H9 (cell line): ENCODE measurements around the gene AAMP. TPM values are rescaled to one million over a fixed set of nuclear protein-coding genes. Genes with fewer than 3 reads are reported as not detected.

ENCODE experiments used
- DNase-seq: peaks from one replicate; pipeline ENCODE4 v3.0.0-alpha.2; 2017
- H2AFZ ChIP-seq: one replicate; pipeline ENCODE4 v1.6.1; 2013; ENCODE audit warnings: mild to moderate bottlenecking, low read length, control low read depth, moderate library complexity
- H2AK5ac ChIP-seq: 2 replicates; pipeline ENCODE4 v1.6.1; 2013; ENCODE audit warnings: low read length, control low read depth, mixed read lengths; ENCODE audit not compliant: insufficient read length
- H2BK120ac ChIP-seq: one replicate; pipeline ENCODE4 v1.6.1; 2013; ENCODE audit warnings: low read depth, mild to moderate bottlenecking, low read length, control low read depth, inconsistent platforms; ENCODE audit not compliant: poor library complexity, severe bottlenecking
- H2BK12ac ChIP-seq: 2 replicates; pipeline ENCODE4 v1.6.1; 2013; ENCODE audit warnings: low read length, control low read depth, mixed read lengths, low read depth; ENCODE audit not compliant: insufficient read length
- H2BK15ac ChIP-seq: 2 replicates; pipeline ENCODE4 v1.6.1; 2013; ENCODE audit warnings: low read depth, low read length, control low read depth
- H2BK20ac ChIP-seq: one replicate; pipeline ENCODE4 v1.6.1; 2013; ENCODE audit warnings: low read depth, mild to moderate bottlenecking, low read length, control low read depth, inconsistent platforms; ENCODE audit not compliant: poor library complexity, severe bottlenecking
- H2BK5ac ChIP-seq: 2 replicates; pipeline ENCODE4 v1.6.1; 2013; ENCODE audit warnings: low read length, control low read depth, mixed read lengths; ENCODE audit not compliant: insufficient read length
- H3K14ac ChIP-seq: 2 replicates; pipeline ENCODE4 v1.6.1; 2013; ENCODE audit warnings: low read length, control low read depth; ENCODE audit not compliant: insufficient read depth
- H3K18ac ChIP-seq: 2 replicates; pipeline ENCODE4 v1.6.1; 2013; ENCODE audit warnings: low read depth, mild to moderate bottlenecking, mixed read lengths, low read length, control low read depth; ENCODE audit not compliant: insufficient read length
- H3K23ac ChIP-seq: 2 replicates; pipeline ENCODE4 v1.6.1; 2013; ENCODE audit warnings: low read length, control low read depth, mixed read lengths, low read depth; ENCODE audit not compliant: insufficient read length
- H3K23me2 ChIP-seq: 2 replicates; pipeline ENCODE4 v1.6.1; 2013; ENCODE audit warnings: low read depth, mild to moderate bottlenecking, mixed read lengths, low read length, control low read depth; ENCODE audit not compliant: insufficient read length, poor library complexity, severe bottlenecking
- H3K27ac ChIP-seq: 2 replicates; pipeline ENCODE4 v1.5.1; 2013; ENCODE audit warnings: low read length, control low read depth, mixed read lengths, low read depth; ENCODE audit not compliant: insufficient read length
- H3K27me3 ChIP-seq: 2 replicates; pipeline ENCODE4 v1.6.1; 2013; ENCODE audit warnings: low read length, control low read depth, inconsistent platforms; ENCODE audit not compliant: insufficient read depth
- H3K4ac ChIP-seq: 2 replicates; pipeline ENCODE4 v1.6.1; 2013; ENCODE audit warnings: low read depth, mild to moderate bottlenecking, control low read depth, inconsistent platforms, low read length, moderate library complexity
- H3K4me1 ChIP-seq: 2 replicates; pipeline ENCODE4 v1.6.1; 2013; ENCODE audit warnings: low read length, control low read depth, inconsistent platforms; ENCODE audit not compliant: insufficient read depth
- H3K4me2 ChIP-seq: 2 replicates; pipeline ENCODE4 v1.6.1; 2013; ENCODE audit warnings: low read length, control low read depth, mixed read lengths; ENCODE audit not compliant: insufficient read length, insufficient read depth
- H3K56ac ChIP-seq: 2 replicates; pipeline ENCODE4 v1.6.1; 2013; ENCODE audit warnings: low read depth, mild to moderate bottlenecking, mixed read lengths, low read length, control low read depth; ENCODE audit not compliant: insufficient read length
- H3K79me1 ChIP-seq: 2 replicates; pipeline ENCODE4 v1.6.1; 2013; ENCODE audit warnings: low read depth, mild to moderate bottlenecking, moderate library complexity, low read length, control low read depth, inconsistent platforms; ENCODE audit not compliant: insufficient read depth, poor library complexity, severe bottlenecking
- H3K79me2 ChIP-seq: 2 replicates; pipeline ENCODE4 v1.6.1; 2013; ENCODE audit warnings: low read length, control low read depth, inconsistent platforms; ENCODE audit not compliant: insufficient read depth
- H3K9ac ChIP-seq: 2 replicates; pipeline ENCODE4 v1.6.1; 2013; ENCODE audit warnings: low read length, control low read depth, mixed read lengths; ENCODE audit not compliant: insufficient read length; ENCODE audit errors: extremely low read depth
- H3K9me3 ChIP-seq: one replicate; pipeline ENCODE4 v1.6.1; 2013; ENCODE audit warnings: low read depth, low read length, inconsistent platforms; ENCODE audit not compliant: control insufficient read depth
- H3T11ph ChIP-seq: one replicate; pipeline ENCODE4 v1.6.1; 2013; ENCODE audit warnings: mild to moderate bottlenecking, low read length, control low read depth, inconsistent platforms
- H4K20me1 ChIP-seq: one replicate; pipeline ENCODE4 v1.6.1; 2013; ENCODE audit not compliant: control insufficient read depth, insufficient read length, insufficient read depth
- H4K5ac ChIP-seq: 2 replicates; pipeline ENCODE4 v1.6.1; 2013; ENCODE audit warnings: low read depth, mild to moderate bottlenecking, mixed read lengths, low read length, control low read depth; ENCODE audit not compliant: insufficient read length
- H4K8ac ChIP-seq: replicated peaks from 2 replicates; pipeline ENCODE4 v1.6.1; 2013; ENCODE audit warnings: low read length, control low read depth, mixed read lengths, low read depth; ENCODE audit not compliant: insufficient read length
- H4K91ac ChIP-seq: 2 replicates; pipeline ENCODE4 v1.6.1; 2013; ENCODE audit warnings: low read depth, mild to moderate bottlenecking, moderate library complexity, mixed read lengths, low read length, control low read depth; ENCODE audit not compliant: insufficient read length
- H3K27ac Mint-ChIP-seq, 3 experiments: 2 replicates in 2 of 3; 3 replicates in 1 of 3; pipeline ENCODE4 v1.8.0; 2020 to 2021; ENCODE audit warnings: mixed read lengths in 3 of 3, mild to moderate bottlenecking in 1 of 3, moderate library complexity in 1 of 3
- H3K27me3 Mint-ChIP-seq: 2 replicates; pipeline ENCODE4 v1.8.0; 2021; ENCODE audit warnings: low read depth, mild to moderate bottlenecking, moderate library complexity, mixed read lengths
- H3K36me3 Mint-ChIP-seq, 3 experiments: 2 replicates in 2 of 3; 3 replicates in 1 of 3; pipeline ENCODE4 v1.8.0; 2020 to 2021; ENCODE audit warnings: low read depth in 3 of 3, mixed read lengths in 3 of 3; ENCODE audit not compliant: insufficient read depth in 1 of 3
- H3K4me1 Mint-ChIP-seq, 2 experiments: 2 replicates each; pipeline ENCODE4 v1.8.0; 2020; ENCODE audit warnings: mixed read lengths in 2 of 2
- H3K4me3 Mint-ChIP-seq, 2 experiments: 2 replicates in 1 of 2; 3 replicates in 1 of 2; pipeline ENCODE4 v1.8.0; 2020 to 2021; ENCODE audit warnings: mild to moderate bottlenecking in 2 of 2, mixed read lengths in 2 of 2, moderate library complexity in 1 of 2
- H3K9me3 Mint-ChIP-seq, 2 experiments: 2 replicates in 1 of 2; 3 replicates in 1 of 2; pipeline ENCODE4 v1.8.0; 2020; ENCODE audit warnings: mild to moderate bottlenecking in 2 of 2, mixed read lengths in 2 of 2, moderate library complexity in 1 of 2
- WGBS: extraction: QIAGEN DNeasy Blood & Tissue Kit; methylation state at CpG from one replicate; pipeline ENCODE4 v1.1.7; 2013; ENCODE audit warnings: missing lambda C conversion rate, low lambda C conversion rate, mixed read lengths; ENCODE audit not compliant: insufficient read length; ENCODE audit errors: extremely low coverage; 5-methylcytosine and 5-hydroxymethylcytosine counted together
- total RNA-seq: library from RNA; stranded (reverse); gene quantifications from 2 replicates; pipeline ENCODE4 v1.2.1, GENCODE V29; 2021
- TF ChIP-seq, protein P1 (sequence below): fragments of 200-600 bp; sonication (generic); conservative IDR thresholded peaks from 3 replicates; pipeline ENCODE4 v1.8.0; 2021; ENCODE audit warnings: antibody characterized with exemption, mild to moderate bottlenecking

Gene AAMP
- total RNA-seq, 1 experiment from 2014 or later, result 103 TPM

DNA sequence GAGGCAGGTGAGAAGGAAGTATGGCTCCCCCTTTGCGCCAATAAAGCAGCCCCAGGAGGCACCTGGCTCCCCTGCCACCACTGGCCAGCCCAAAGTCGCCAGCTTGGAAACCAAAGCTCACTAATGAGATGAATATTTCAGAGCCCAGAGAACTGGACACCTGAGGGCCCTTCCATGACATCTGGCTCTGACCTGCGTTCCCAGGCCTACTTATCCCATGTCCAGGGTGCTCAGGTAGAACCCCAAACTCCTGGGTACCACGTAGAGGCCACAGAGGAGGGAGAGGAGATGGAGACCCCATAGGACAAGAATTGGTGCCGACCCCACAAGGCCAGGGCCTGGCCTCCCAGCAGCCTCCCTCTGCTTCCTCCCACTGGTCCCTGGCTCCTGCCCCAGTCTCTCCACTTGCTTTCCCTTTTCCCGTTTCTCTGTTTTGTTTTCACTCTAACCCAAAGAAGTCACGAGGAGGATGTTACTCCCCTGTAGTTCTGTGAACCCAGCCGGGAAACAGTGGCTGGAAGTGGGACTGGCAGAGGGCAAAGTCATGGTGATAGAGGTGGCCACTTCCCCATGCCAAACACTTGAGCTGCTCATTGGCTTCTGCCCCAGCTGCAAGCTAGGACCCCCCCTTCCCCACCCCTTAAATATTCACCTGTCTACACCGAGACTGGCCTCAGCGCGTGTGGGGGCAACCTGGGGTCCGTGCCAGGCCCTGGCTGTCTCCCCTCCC is 21.5 kb upstream of the AAMP start:
- H4K20me1 ChIP-seq, result no peaks in the 10 kb centered on the region
- no peaks in the 10 kb centered on the region for H3K79me1 ChIP-seq
- H3K4me2 ChIP-seq, result peak overlapping the region; percentile 48
- peaks cover 1% of the 10 kb centered on the region for H3K27me3 Mint-ChIP-seq
- H2BK12ac ChIP-seq, result no peak overlapping the region
- no peak overlapping the region for H4K91ac ChIP-seq
- no peak overlapping the region for H3K18ac ChIP-seq
- no peak overlapping the region for H2AK5ac ChIP-seq
- no peaks in the 10 kb centered on the region for H3K27me3 ChIP-seq
- H2BK120ac ChIP-seq, result no peak overlapping the region
- H3T11ph ChIP-seq, result no peak overlapping the region
- no peaks in the 10 kb centered on the region for H3K36me3 Mint-ChIP-seq
- H3K23me2 ChIP-seq, result peaks cover 7% of the 10 kb centered on the region
- no peak overlapping the region; the same call in 1 of the 2 replicates for H3K14ac ChIP-seq
- peaks cover 5% of the 10 kb centered on the region; the same call in 1 of the 2 replicates for H3K4me1 ChIP-seq
- no peak overlapping the region for H2BK5ac ChIP-seq
- no peak overlapping the region for H2AFZ ChIP-seq
- H3K4me3 Mint-ChIP-seq, result peak overlapping the region; percentile 67 to 77
- no peak overlapping the region for H3K23ac ChIP-seq
- H3K56ac ChIP-seq, result no peak overlapping the region
- H2BK15ac ChIP-seq, result no peak overlapping the region
- no peaks in the 10 kb centered on the region for H3K9me3 Mint-ChIP-seq
- DNase-seq, result no peak
- TF ChIP-seq, protein P1, sequence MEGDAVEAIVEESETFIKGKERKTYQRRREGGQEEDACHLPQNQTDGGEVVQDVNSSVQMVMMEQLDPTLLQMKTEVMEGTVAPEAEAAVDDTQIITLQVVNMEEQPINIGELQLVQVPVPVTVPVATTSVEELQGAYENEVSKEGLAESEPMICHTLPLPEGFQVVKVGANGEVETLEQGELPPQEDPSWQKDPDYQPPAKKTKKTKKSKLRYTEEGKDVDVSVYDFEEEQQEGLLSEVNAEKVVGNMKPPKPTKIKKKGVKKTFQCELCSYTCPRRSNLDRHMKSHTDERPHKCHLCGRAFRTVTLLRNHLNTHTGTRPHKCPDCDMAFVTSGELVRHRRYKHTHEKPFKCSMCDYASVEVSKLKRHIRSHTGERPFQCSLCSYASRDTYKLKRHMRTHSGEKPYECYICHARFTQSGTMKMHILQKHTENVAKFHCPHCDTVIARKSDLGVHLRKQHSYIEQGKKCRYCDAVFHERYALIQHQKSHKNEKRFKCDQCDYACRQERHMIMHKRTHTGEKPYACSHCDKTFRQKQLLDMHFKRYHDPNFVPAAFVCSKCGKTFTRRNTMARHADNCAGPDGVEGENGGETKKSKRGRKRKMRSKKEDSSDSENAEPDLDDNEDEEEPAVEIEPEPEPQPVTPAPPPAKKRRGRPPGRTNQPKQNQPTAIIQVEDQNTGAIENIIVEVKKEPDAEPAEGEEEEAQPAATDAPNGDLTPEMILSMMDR, result no peak
- no peak overlapping the region for H3K4ac ChIP-seq
- no peaks in the 10 kb centered on the region for H3K79me2 ChIP-seq
- H3K27ac Mint-ChIP-seq, result no peak overlapping the region
- H3K9ac ChIP-seq, result no peak overlapping the region
- no peak overlapping the region for H2BK20ac ChIP-seq
- H4K8ac ChIP-seq, result no peak overlapping the region
- WGBS, result no CpG with 5 or more reads among the region's 12 CpGs
- H4K5ac ChIP-seq, result no peak overlapping the region
- H3K9me3 ChIP-seq, result no peaks in the 10 kb centered on the region
- H3K4me1 Mint-ChIP-seq, result peaks cover 53 to 54% of the 10 kb centered on the region in 2 experiments
- no peak overlapping the region for H3K27ac ChIP-seq
